Measurements from ENCODE around the gene CD300LG. TPM values are rescaled to one million over a fixed set of nuclear protein-coding genes. Genes with fewer than 3 reads are reported as not detected.

CD300LG gene
- total RNA-seq, 1 experiment from 2014 or later: not detected

GRCh38 chr17:43897831-43898230 lies 50.9 kb downstream of the CD300LG start:
- Histone ChIP-seq H3F3A (ENCODE audit: insufficient read depth, low read depth) (no peaks in the 10 kb centered on the region), H3K9me3 (ENCODE audit: insufficient read depth, low read depth) (no peaks in the 10 kb centered on the region), H3K4me2 (no peak overlapping the region), H3K27me3 (ENCODE audit: insufficient read depth, low read depth) (peaks cover 14% of the 10 kb centered on the region; the same call in 1 of the 2 replicates), H3K36me3 (ENCODE audit: low read depth) (no peaks in the 10 kb centered on the region), H3K4me1 (replicated peaks; ENCODE audit: insufficient read depth) (peaks cover 6% of the 10 kb centered on the region; the same call in 1 of the 2 replicates), H3K4me3 (no peak overlapping the region), H3K79me2 (ENCODE audit: low read depth) (no peaks in the 10 kb centered on the region), H3K9me2 (ENCODE audit: insufficient read depth) (no peaks in the 10 kb centered on the region), H3K27ac (no peak overlapping the region), H2AFZ (no peak overlapping the region), H4K20me1 (ENCODE audit: insufficient read depth) (no peaks in the 10 kb centered on the region)
- intact Hi-C loops (cut with micrococcal nuclease; ENCODE audit: unreplicated experiment): no loop called here
- ChIA-PET CTCF (interaction anchor here (0.6 kb wide), 1 partner anchor 58 kb away, joined by 8 read pairs; no protein-coding TSS in a partner anchor), POLR2A (ENCODE audit: unreplicated experiment) (no interaction called here)
- TF ChIP-seq CTCF (conservative IDR thresholded peaks at IDR 0.05): no peak
- no peak for TF ChIP-seq EZH2 (IDR thresholded peaks at IDR 0.05; ENCODE audit: low read depth)
- BruUV-seq (replicated peaks): no TSS peak
- no peak for DNase-seq

GRCh38 chr17:43898446-43898845 lies 51.5 kb downstream of the CD300LG start:
- ChIA-PET CTCF (interaction anchor here (0.6 kb wide), 3 partner anchors 21 to 979 kb away, joined by 3 to 8 read pairs (median 8); no protein-coding TSS in a partner anchor), POLR2A (ENCODE audit: unreplicated experiment) (interaction anchor here (0.6 kb wide), 1 partner anchor 26 kb away, joined by 5 read pairs; no protein-coding TSS in a partner anchor)
- Histone ChIP-seq H3F3A (ENCODE audit: insufficient read depth, low read depth) (no peaks in the 10 kb centered on the region), H3K9me2 (ENCODE audit: insufficient read depth) (no peaks in the 10 kb centered on the region), H3K79me2 (ENCODE audit: low read depth) (no peaks in the 10 kb centered on the region), H3K9me3 (ENCODE audit: insufficient read depth, low read depth) (no peaks in the 10 kb centered on the region), H3K4me2 (no peak overlapping the region), H3K27me3 (ENCODE audit: insufficient read depth, low read depth) (peaks cover 14% of the 10 kb centered on the region; the same call in 1 of the 2 replicates), H2AFZ (no peak overlapping the region), H3K4me1 (replicated peaks; ENCODE audit: insufficient read depth) (peaks cover 6% of the 10 kb centered on the region; the same call in 1 of the 2 replicates), H3K36me3 (ENCODE audit: low read depth) (no peaks in the 10 kb centered on the region), H3K4me3 (no peak overlapping the region), H3K27ac (no peak overlapping the region), H4K20me1 (ENCODE audit: insufficient read depth) (no peaks in the 10 kb centered on the region)
- TF ChIP-seq CTCF (conservative IDR thresholded peaks at IDR 0.05) (no peak), EZH2 (IDR thresholded peaks at IDR 0.05; ENCODE audit: low read depth) (no peak)
- DNase-seq: no peak
- intact Hi-C loops (cut with micrococcal nuclease; ENCODE audit: unreplicated experiment): no loop called here
- BruUV-seq (replicated peaks): no TSS peak

- no peaks in the 10 kb centered on the region for H3F3A ChIP-seq (ENCODE audit: insufficient read depth, low read depth)
- H3K9me2 ChIP-seq (ENCODE audit: insufficient read depth): no peaks in the 10 kb centered on the region
- H2AFZ ChIP-seq: peak overlapping the region; percentile 79
- H3K4me1 ChIP-seq (replicated peaks; ENCODE audit: insufficient read depth): peaks cover 6% of the 10 kb centered on the region; the same call in 1 of the 2 replicates
- H3K27me3 ChIP-seq (ENCODE audit: insufficient read depth, low read depth): peaks cover 14% of the 10 kb centered on the region; the same call in 1 of the 2 replicates
- H3K4me3 ChIP-seq: peak overlapping the region; percentile 64
- no peak overlapping the region for H3K27ac ChIP-seq
- peak overlapping the region; percentile 87 for H3K4me2 ChIP-seq
- intact Hi-C loops (cut with micrococcal nuclease; ENCODE audit: unreplicated experiment): no loop called here
- BruUV-seq (replicated peaks): no TSS peak
- peak; percentile 60 to 82 for DNase-seq
- H3K36me3 ChIP-seq (ENCODE audit: low read depth): no peaks in the 10 kb centered on the region
- no peaks in the 10 kb centered on the region for H3K79me2 ChIP-seq (ENCODE audit: low read depth)
- ChIA-PET POLR2A (ENCODE audit: unreplicated experiment) (no interaction called here), CTCF (no interaction called here)
- H3K9me3 ChIP-seq (ENCODE audit: insufficient read depth, low read depth): no peaks in the 10 kb centered on the region
- H4K20me1 ChIP-seq (ENCODE audit: insufficient read depth): no peaks in the 10 kb centered on the region
- TF ChIP-seq EZH2 (IDR thresholded peaks at IDR 0.05; ENCODE audit: low read depth): no peak
- no peak for TF ChIP-seq CTCF (conservative IDR thresholded peaks at IDR 0.05)
Measured at GRCh38 chr17:43900183-43900857, 53.3 kb downstream of the CD300LG start.
